Parathyroid adenoma (tissue), 2 donors: ENCODE results near the gene CDH4.

Experiments used
- H2AFZ ChIP-seq: fragments of 300-600 bp; sonication (generic); one replicate; pipeline ENCODE4 v1.7.0; 2017; ENCODE audit warnings: antibody characterized with exemption, mild to moderate bottlenecking
- H3K27ac ChIP-seq: fragments of 300-600 bp; sonication (generic); one replicate; pipeline ENCODE4 v1.7.0; 2017
- H3K27me3 ChIP-seq: fragments of 300-600 bp; sonication (generic); one replicate; pipeline ENCODE4 v1.7.0; 2017; ENCODE audit warnings: low read length; ENCODE audit not compliant: control insufficient read depth, insufficient read depth
- H3K36me3 ChIP-seq: fragments of 300-600 bp; sonication (generic); one replicate; pipeline ENCODE4 v1.7.0; 2017; ENCODE audit warnings: low read length; ENCODE audit not compliant: control insufficient read depth, insufficient read depth
- H3K4me1 ChIP-seq: fragments of 300-600 bp; sonication (generic); one replicate; pipeline ENCODE4 v1.7.0; 2017; ENCODE audit warnings: control low read depth
- H3K4me2 ChIP-seq: fragments of 300-600 bp; sonication (generic); one replicate; pipeline ENCODE4 v1.7.0; 2017; ENCODE audit warnings: low read length
- H3K4me3 ChIP-seq: fragments of 300-600 bp; sonication (generic); one replicate; pipeline ENCODE4 v1.7.0; 2017; ENCODE audit warnings: low read depth, low read length
- H3K79me2 ChIP-seq: fragments of 300-600 bp; sonication (generic); one replicate; pipeline ENCODE4 v1.7.0; 2017; ENCODE audit warnings: control low read depth
- H3K9ac ChIP-seq: fragments of 300-600 bp; sonication (generic); one replicate; pipeline ENCODE4 v1.7.0; 2017; ENCODE audit warnings: mild to moderate bottlenecking
- H3K9me3 ChIP-seq: fragments of 300-600 bp; sonication (generic); one replicate; pipeline ENCODE4 v1.7.0; 2017; ENCODE audit warnings: low read length; ENCODE audit not compliant: control insufficient read depth
- TF ChIP-seq, protein P1 (sequence below): fragments of 300-600 bp; sonication (generic); IDR thresholded peaks from one replicate; pipeline ENCODE4 v1.7.0; 2017; ENCODE audit warnings: antibody characterized with exemption, mild to moderate bottlenecking
- donor health status: primary hyperparathyroidism.

Gene CDH4

DNA sequence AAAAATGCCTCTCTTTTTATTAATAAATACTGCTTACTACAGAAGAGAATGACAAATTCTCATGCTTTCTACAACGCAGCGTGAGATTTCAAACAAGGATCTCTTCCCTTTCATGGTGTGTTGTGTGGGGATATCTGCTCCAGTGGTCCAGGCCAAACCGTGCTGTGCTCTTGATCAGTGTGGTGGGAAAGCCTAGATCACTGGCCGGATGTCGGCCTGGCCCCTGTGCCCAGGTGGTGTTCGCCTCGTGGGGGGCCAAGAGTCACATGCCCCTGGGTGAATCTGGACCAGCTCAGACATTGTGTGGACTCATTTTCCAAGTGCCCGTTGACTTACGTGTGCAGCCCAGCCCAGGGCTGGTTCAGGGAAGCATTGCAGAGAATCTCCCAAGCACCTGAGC, 4.3 kb downstream of the CDH4 start:
- no peak overlapping the region for H2AFZ ChIP-seq
- no peaks in the 10 kb centered on the region for H3K36me3 ChIP-seq
- H3K4me3 ChIP-seq: no peak overlapping the region
- no peaks in the 10 kb centered on the region for H3K79me2 ChIP-seq
- H3K27me3 ChIP-seq: no peaks in the 10 kb centered on the region
- TF ChIP-seq, protein P1, sequence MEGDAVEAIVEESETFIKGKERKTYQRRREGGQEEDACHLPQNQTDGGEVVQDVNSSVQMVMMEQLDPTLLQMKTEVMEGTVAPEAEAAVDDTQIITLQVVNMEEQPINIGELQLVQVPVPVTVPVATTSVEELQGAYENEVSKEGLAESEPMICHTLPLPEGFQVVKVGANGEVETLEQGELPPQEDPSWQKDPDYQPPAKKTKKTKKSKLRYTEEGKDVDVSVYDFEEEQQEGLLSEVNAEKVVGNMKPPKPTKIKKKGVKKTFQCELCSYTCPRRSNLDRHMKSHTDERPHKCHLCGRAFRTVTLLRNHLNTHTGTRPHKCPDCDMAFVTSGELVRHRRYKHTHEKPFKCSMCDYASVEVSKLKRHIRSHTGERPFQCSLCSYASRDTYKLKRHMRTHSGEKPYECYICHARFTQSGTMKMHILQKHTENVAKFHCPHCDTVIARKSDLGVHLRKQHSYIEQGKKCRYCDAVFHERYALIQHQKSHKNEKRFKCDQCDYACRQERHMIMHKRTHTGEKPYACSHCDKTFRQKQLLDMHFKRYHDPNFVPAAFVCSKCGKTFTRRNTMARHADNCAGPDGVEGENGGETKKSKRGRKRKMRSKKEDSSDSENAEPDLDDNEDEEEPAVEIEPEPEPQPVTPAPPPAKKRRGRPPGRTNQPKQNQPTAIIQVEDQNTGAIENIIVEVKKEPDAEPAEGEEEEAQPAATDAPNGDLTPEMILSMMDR: no peak
- H3K4me2 ChIP-seq: no peak overlapping the region
- H3K9me3 ChIP-seq: no peaks in the 10 kb centered on the region
- H3K27ac ChIP-seq: no peak overlapping the region
- H3K4me1 ChIP-seq: no peaks in the 10 kb centered on the region
- no peak overlapping the region for H3K9ac ChIP-seq

GRCh38 chr20:61256824-61257223, 4.8 kb downstream of the CDH4 start:
- Histone ChIP-seq H3K27ac (no peak overlapping the region), H3K4me2 (no peak overlapping the region), H3K79me2 (no peaks in the 10 kb centered on the region), H3K36me3 (no peaks in the 10 kb centered on the region), H3K9ac (no peak overlapping the region), H3K27me3 (no peaks in the 10 kb centered on the region), H3K4me3 (no peak overlapping the region), H3K4me1 (no peaks in the 10 kb centered on the region), H3K9me3 (no peaks in the 10 kb centered on the region), H2AFZ (no peak overlapping the region)
- TF ChIP-seq, protein P1: no peak

DNA sequence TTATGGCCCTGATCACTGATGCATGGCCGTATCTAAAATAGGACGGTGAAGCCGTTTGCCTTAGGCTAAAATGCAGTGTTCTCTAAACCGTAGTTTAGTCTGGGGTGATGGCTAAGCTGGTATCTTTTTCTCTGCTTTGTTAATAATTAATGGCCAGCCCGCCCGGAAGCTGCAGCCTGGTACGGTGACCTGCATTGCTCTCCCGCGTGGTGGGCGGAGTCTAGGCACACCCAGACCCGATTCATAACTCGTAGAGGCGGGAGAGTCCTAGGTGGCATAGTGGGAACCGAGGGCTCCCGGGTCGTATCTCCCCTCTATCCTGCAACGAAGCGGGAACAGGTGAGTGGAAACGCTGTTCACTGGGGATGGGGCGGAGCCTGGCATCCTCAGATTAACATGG, 5.5 kb downstream of the CDH4 start:
- no peaks in the 10 kb centered on the region for H3K27me3 ChIP-seq
- H3K27ac ChIP-seq: no peak overlapping the region
- H3K4me1 ChIP-seq: no peaks in the 10 kb centered on the region
- H3K4me2 ChIP-seq: no peak overlapping the region
- no peak overlapping the region for H2AFZ ChIP-seq
- no peaks in the 10 kb centered on the region for H3K36me3 ChIP-seq
- H3K9me3 ChIP-seq: no peaks in the 10 kb centered on the region
- H3K4me3 ChIP-seq: no peak overlapping the region
- no peaks in the 10 kb centered on the region for H3K79me2 ChIP-seq
- H3K9ac ChIP-seq: no peak overlapping the region
- TF ChIP-seq, protein P1: no peak

- no peaks in the 10 kb centered on the region for H3K79me2 ChIP-seq
- H3K4me2 ChIP-seq: no peak overlapping the region
- H3K36me3 ChIP-seq: no peaks in the 10 kb centered on the region
- no peak overlapping the region for H3K4me3 ChIP-seq
- H3K27me3 ChIP-seq: no peaks in the 10 kb centered on the region
- H3K9ac ChIP-seq: no peak overlapping the region
- no peak overlapping the region for H2AFZ ChIP-seq
- no peaks in the 10 kb centered on the region for H3K9me3 ChIP-seq
- TF ChIP-seq, protein P1: no peak
- H3K4me1 ChIP-seq: no peaks in the 10 kb centered on the region
- H3K27ac ChIP-seq: no peak overlapping the region
These were observed 7.7 kb downstream of the CDH4 start for GRCh38 chr20:61259741-61260140.

- no peaks in the 10 kb centered on the region for H3K27me3 ChIP-seq
- H2AFZ ChIP-seq: no peak overlapping the region
- H3K4me3 ChIP-seq: no peak overlapping the region
- TF ChIP-seq, protein P1: no peak
- H3K27ac ChIP-seq: no peak overlapping the region
- no peak overlapping the region for H3K4me2 ChIP-seq
- H3K79me2 ChIP-seq: no peaks in the 10 kb centered on the region
- no peaks in the 10 kb centered on the region for H3K36me3 ChIP-seq
- H3K4me1 ChIP-seq: no peaks in the 10 kb centered on the region
- no peak overlapping the region for H3K9ac ChIP-seq
- H3K9me3 ChIP-seq: no peaks in the 10 kb centered on the region
These were observed 8.8 kb downstream of the CDH4 start for GRCh38 chr20:61260905-61261304.
